Fibroblast of mammary gland (primary cell): ENCODE results near the gene MARCHF11.

Experiments used
- DNase-seq: peaks from one replicate; pipeline ENCODE4 v3.0.0-alpha.2; 2010; ENCODE audit warnings: low read depth
- H3K4me3 ChIP-seq: 2 replicates; pipeline ENCODE4 v1.5.1; 2011; ENCODE audit warnings: low read depth, mild to moderate bottlenecking, low read length, moderate library complexity; ENCODE audit not compliant: control insufficient read depth
- CTCF ChIP-seq: conservative IDR thresholded peaks from 2 replicates; pipeline ENCODE4 v1.5.1; 2011; ENCODE audit warnings: low read depth, low read length, inconsistent platforms; ENCODE audit not compliant: control insufficient read depth, insufficient read depth

Gene MARCHF11

GRCh38 chr5:16119790-16120189 lies 59.8 kb downstream of the MARCHF11 start:
- TF ChIP-seq CTCF, result no peak
- no peak for DNase-seq

GRCh38 chr5:16115140-16115539 lies 64.5 kb downstream of the MARCHF11 start:
- no peak for TF ChIP-seq CTCF
- no peak overlapping the region for H3K4me3 ChIP-seq

More at GRCh38 chr5:16119790-16120189, 59.8 kb downstream of the MARCHF11 start:
- H3K4me3 ChIP-seq, result no peak overlapping the region

GRCh38 chr5:16108418-16108817 lies 71.2 kb downstream of the MARCHF11 start:
- TF ChIP-seq CTCF, result no peak
- H3K4me3 ChIP-seq, result no peak overlapping the region
- DNase-seq, result no peak

More at GRCh38 chr5:16115140-16115539, 64.5 kb downstream of the MARCHF11 start:
- DNase-seq, result no peak

- no peak overlapping the region for H3K4me3 ChIP-seq
- TF ChIP-seq CTCF, result no peak
- DNase-seq, result no peak
Observed at GRCh38 chr5:16104961-16105360, 74.6 kb downstream of the MARCHF11 start.

- TF ChIP-seq CTCF, result no peak
- DNase-seq, result no peak
- no peak overlapping the region for H3K4me3 ChIP-seq
Observed at GRCh38 chr5:16095612-16096011, 84.0 kb downstream of the MARCHF11 start.

GRCh38 chr5:16090270-16090669 lies 89.3 kb downstream of the MARCHF11 start:
- no peak for DNase-seq
- TF ChIP-seq CTCF, result no peak
- H3K4me3 ChIP-seq, result no peak overlapping the region

- DNase-seq, result no peak
- H3K4me3 ChIP-seq, result no peak overlapping the region
- no peak for TF ChIP-seq CTCF
Observed at GRCh38 chr5:16082982-16083381, 96.6 kb downstream of the MARCHF11 start.
